OCI-LY7 (cell line): Measurements from ENCODE around the gene CDR2.

ENCODE experiments used
- CTCF ChIP-seq: fragments of 200-600 bp; sonication (generic); conservative IDR thresholded peaks from 2 replicates; pipeline ENCODE4 v1.5.1; 2014; ENCODE audit warnings: mild to moderate bottlenecking, antibody characterized with exemption, low read length, moderate library complexity, mixed read lengths
- EZH2phosphoT487 ChIP-seq: fragments of 200-600 bp; sonication (generic); IDR thresholded peaks from 2 replicates; pipeline ENCODE4 v1.6.1; 2018; ENCODE audit warnings: low read depth, borderline replicate concordance, mild to moderate bottlenecking, mixed run types, antibody characterized with exemption, low read length, moderate library complexity, mixed read lengths

DNA sequence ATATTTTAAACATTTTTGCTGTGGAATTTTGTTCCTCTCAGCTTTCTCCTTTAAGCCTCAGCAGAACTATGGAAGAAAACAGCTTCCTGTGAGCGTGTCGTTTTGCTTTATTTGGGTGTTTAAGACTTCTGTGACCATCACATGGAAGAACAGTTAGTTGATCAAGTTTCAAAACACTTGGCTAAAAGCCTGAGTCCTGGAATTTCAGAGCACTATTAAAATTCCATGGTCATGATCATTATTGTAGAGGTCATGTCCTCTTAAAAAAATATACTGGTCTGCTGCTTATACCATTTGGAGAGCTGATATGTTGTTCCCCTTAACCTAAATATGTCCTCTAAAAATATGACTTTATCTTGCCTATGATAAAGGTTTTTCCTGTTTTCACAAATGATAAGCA lies 12.6 kb upstream of the CDR2 start:
- no peak for TF ChIP-seq CTCF
- no peak for TF ChIP-seq EZH2phosphoT487
